HepG2 (cell line): Measurements from ENCODE around the gene KANSL3. TPM values are rescaled to one million over a fixed set of nuclear protein-coding genes. Genes with fewer than 3 reads are reported as not detected.

Experiments used
- AGO1 ChIP-seq: fragments of 200-400 bp; formaldehyde crosslinking; IDR thresholded peaks from 2 replicates; pipeline ENCODE4 v1.6.1; 2017; ENCODE audit warnings: mild to moderate bottlenecking, low read depth, low read length, moderate library complexity; ENCODE audit not compliant: poor library complexity, severe bottlenecking
- ATRX ChIP-seq: sonication (generic); formaldehyde crosslinking; IDR thresholded peaks from 2 replicates; pipeline ENCODE4 v1.4.0; 2020; ENCODE audit warnings: missing genetic modification reagents, borderline replicate concordance
- BRD4 ChIP-seq: sonication (generic); formaldehyde crosslinking; IDR thresholded peaks from 2 replicates; pipeline ENCODE4 v1.4.0; 2020; ENCODE audit warnings: missing genetic modification reagents
- GTF2F1 ChIP-seq: fragments of 150-350 bp; IDR thresholded peaks from 2 replicates; pipeline ENCODE4 v1.6.1; 2014; ENCODE audit warnings: low read length
- HNRNPK ChIP-seq: fragments of 200-400 bp; formaldehyde crosslinking; IDR thresholded peaks from 2 replicates; pipeline ENCODE4 v1.6.1; 2018; ENCODE audit warnings: low read length, low read depth, moderate library complexity, mild to moderate bottlenecking; ENCODE audit not compliant: poor library complexity, severe bottlenecking
- HNRNPL ChIP-seq: fragments of 200-400 bp; formaldehyde crosslinking; IDR thresholded peaks from 2 replicates; pipeline ENCODE4 v1.6.1; 2017; ENCODE audit warnings: mild to moderate bottlenecking, low read depth, low read length
- HNRNPUL1 ChIP-seq: fragments of 200-400 bp; formaldehyde crosslinking; IDR thresholded peaks from 2 replicates; pipeline ENCODE4 v1.6.1; 2017; ENCODE audit warnings: low read depth, mild to moderate bottlenecking, low read length, moderate library complexity
- KAT8 ChIP-seq: IDR thresholded peaks from 2 replicates; pipeline ENCODE4 v1.6.1; 2016; ENCODE audit warnings: missing genetic modification reagents, missing compliant biosample characterization
- MIER2 ChIP-seq: IDR thresholded peaks from 2 replicates; pipeline ENCODE4 v1.6.1; 2016; ENCODE audit warnings: missing biosample characterization, missing genetic modification reagents
- NFATC3 ChIP-seq: sonication (generic); formaldehyde crosslinking; IDR thresholded peaks from 2 replicates; pipeline ENCODE4 v1.5.1; 2020; ENCODE audit warnings: mild to moderate bottlenecking, missing genetic modification reagents
- RBAK ChIP-seq: sonication (generic); formaldehyde crosslinking; IDR thresholded peaks from 2 replicates; pipeline ENCODE4 v1.5.1; 2020; ENCODE audit warnings: mild to moderate bottlenecking, missing genetic modification reagents
- RBFOX2 ChIP-seq: fragments of 200-400 bp; formaldehyde crosslinking; IDR thresholded peaks from 2 replicates; pipeline ENCODE4 v1.6.1; 2017; ENCODE audit warnings: low read depth, mild to moderate bottlenecking, low read length
- RORA ChIP-seq: sonication (generic); formaldehyde crosslinking; IDR thresholded peaks from 2 replicates; pipeline ENCODE4 v1.5.0; 2020; ENCODE audit warnings: mild to moderate bottlenecking, missing genetic modification reagents, moderate library complexity
- THAP11 ChIP-seq: IDR thresholded peaks from 2 replicates; pipeline ENCODE4 v1.6.1; 2016; ENCODE audit warnings: missing biosample characterization, missing genetic modification reagents
- TOE1 ChIP-seq: sonication (generic); formaldehyde crosslinking; IDR thresholded peaks from 2 replicates; pipeline ENCODE4 v1.4.0; 2020; ENCODE audit warnings: mild to moderate bottlenecking, missing genetic modification reagents
- ZBTB1 ChIP-seq: sonication (generic); formaldehyde crosslinking; IDR thresholded peaks from 2 replicates; pipeline ENCODE4 v1.4.0; 2020; ENCODE audit warnings: missing genetic modification reagents, borderline replicate concordance
- ZFX ChIP-seq: sonication (generic); formaldehyde crosslinking; IDR thresholded peaks from 2 replicates; pipeline ENCODE4 v1.4.0; 2020; ENCODE audit warnings: mild to moderate bottlenecking, low read depth, missing genetic modification reagents, moderate library complexity
- ZNF234 ChIP-seq: sonication (generic); formaldehyde crosslinking; conservative IDR thresholded peaks from 2 replicates; pipeline ENCODE4 v1.5.1; 2020; ENCODE audit warnings: mild to moderate bottlenecking, missing genetic modification reagents
- ZNF253 ChIP-seq: sonication (generic); formaldehyde crosslinking; IDR thresholded peaks from 2 replicates; pipeline ENCODE4 v1.8.0; 2022; ENCODE audit warnings: mild to moderate bottlenecking, missing genetic modification reagents, borderline replicate concordance
- ZNF33B ChIP-seq: sonication (generic); formaldehyde crosslinking; IDR thresholded peaks from 2 replicates; pipeline ENCODE4 v1.5.1; 2020; ENCODE audit warnings: mild to moderate bottlenecking, missing genetic modification reagents
- ZNF44 ChIP-seq: sonication (generic); formaldehyde crosslinking; IDR thresholded peaks from 2 replicates; pipeline ENCODE4 v1.5.1; 2020; ENCODE audit warnings: mild to moderate bottlenecking, missing genetic modification reagents
- ZNF570 ChIP-seq: sonication (generic); formaldehyde crosslinking; IDR thresholded peaks from 2 replicates; pipeline ENCODE4 v1.4.0; 2020; ENCODE audit warnings: mild to moderate bottlenecking, missing genetic modification reagents, borderline replicate concordance
- ZNF724P ChIP-seq: sonication (generic); formaldehyde crosslinking; IDR thresholded peaks from 2 replicates; pipeline ENCODE4 v1.8.0; 2022; ENCODE audit warnings: missing genetic modification reagents, borderline replicate concordance
- polyA plus RNA-seq, 8 experiments: library from polyadenylated mRNA; depleted of rRNA in 3 of 8; stranded (reverse) in 7 of 8; unstranded in 1 of 8; fragments of >200 nt; fragmentation: Illumina TruSeq in 4 of 8; extraction: Trizol in 4 of 8; gene quantifications; 2 replicates each; pipeline versions ENCODE4 v1.2.1 to v1.2.3, GENCODE V29; 2011 to 2016; ENCODE audit warnings: low read depth in 4 of 8, missing spikeins in 1 of 8, mixed read lengths in 1 of 8; ENCODE audit not compliant: insufficient read depth in 1 of 8
- total RNA-seq, 5 experiments: library from RNA; depleted of rRNA; stranded (reverse); fragments of >200 nt; fragmentation: Illumina TruSeq; extraction: Trizol; gene quantifications; 2 replicates each; pipeline ENCODE4 v1.2.3, GENCODE V29; 2016; ENCODE audit warnings: low read depth in 1 of 5
- TF ChIP-seq, protein P1 (sequence below): fragments of 450-650 bp; IDR thresholded peaks from 2 replicates; pipeline ENCODE4 v1.6.1; 2017; ENCODE audit warnings: mild to moderate bottlenecking
- TF ChIP-seq, protein P2 (sequence below): IDR thresholded peaks from 2 replicates; pipeline ENCODE4 v1.6.1; 2016; ENCODE audit warnings: low read depth, control low read depth
- TF ChIP-seq, protein P3 (sequence below): sonication (generic); formaldehyde crosslinking; IDR thresholded peaks from 2 replicates; pipeline ENCODE4 v1.9.0; 2021; ENCODE audit warnings: missing genetic modification reagents, borderline replicate concordance

KANSL3 gene
- total and polyA plus RNA-seq, 2 of the 13 experiments (the other 11 are each of a cell fraction or from before 2014, with no cell fraction given) = 20.8 to 37.3 TPM

DNA sequence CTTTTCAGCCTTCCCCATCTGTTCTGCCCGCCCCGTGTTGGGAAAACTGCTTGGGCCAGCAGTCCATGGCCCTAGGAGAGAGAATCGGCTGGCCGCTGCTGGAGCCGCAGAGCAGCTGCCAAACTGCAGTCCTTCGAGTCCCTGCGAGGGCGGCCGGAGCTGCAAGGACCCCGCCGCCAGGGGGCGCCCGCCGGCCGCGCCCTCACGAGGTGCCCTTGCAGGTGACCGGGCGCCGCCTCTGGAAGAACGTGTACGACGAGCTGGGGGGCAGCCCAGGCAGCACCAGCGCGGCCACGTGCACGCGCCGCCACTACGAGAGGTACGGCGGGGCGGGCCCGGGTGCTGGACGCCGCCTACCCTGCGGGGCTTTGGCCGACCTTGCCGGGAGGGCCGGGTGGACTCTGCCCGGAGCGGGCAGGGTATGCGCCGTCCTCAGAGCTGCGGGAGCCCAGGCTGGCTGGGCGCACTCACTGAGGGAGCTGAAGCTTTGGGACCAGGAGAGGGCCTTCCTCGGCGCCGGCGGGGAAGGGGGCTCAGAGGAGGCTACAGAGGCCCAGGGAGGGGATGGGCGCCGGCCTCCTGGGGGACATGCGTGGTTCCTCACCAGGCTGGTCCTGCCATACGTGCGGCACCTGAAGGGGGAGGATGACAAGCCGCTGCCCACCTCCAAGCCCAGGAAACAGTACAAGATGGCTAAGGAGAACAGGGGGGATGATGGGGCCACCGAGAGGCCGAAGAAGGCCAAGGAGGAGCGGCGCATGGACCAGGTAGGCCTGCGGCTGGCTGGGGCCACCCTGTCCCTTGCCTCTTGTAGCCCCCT lies 87.9 kb downstream of the KANSL3 start (continued):
- TF ChIP-seq, protein P1, sequence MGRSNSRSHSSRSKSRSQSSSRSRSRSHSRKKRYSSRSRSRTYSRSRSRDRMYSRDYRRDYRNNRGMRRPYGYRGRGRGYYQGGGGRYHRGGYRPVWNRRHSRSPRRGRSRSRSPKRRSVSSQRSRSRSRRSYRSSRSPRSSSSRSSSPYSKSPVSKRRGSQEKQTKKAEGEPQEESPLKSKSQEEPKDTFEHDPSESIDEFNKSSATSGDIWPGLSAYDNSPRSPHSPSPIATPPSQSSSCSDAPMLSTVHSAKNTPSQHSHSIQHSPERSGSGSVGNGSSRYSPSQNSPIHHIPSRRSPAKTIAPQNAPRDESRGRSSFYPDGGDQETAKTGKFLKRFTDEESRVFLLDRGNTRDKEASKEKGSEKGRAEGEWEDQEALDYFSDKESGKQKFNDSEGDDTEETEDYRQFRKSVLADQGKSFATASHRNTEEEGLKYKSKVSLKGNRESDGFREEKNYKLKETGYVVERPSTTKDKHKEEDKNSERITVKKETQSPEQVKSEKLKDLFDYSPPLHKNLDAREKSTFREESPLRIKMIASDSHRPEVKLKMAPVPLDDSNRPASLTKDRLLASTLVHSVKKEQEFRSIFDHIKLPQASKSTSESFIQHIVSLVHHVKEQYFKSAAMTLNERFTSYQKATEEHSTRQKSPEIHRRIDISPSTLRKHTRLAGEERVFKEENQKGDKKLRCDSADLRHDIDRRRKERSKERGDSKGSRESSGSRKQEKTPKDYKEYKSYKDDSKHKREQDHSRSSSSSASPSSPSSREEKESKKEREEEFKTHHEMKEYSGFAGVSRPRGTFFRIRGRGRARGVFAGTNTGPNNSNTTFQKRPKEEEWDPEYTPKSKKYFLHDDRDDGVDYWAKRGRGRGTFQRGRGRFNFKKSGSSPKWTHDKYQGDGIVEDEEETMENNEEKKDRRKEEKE = no peak
- TF ChIP-seq ZNF234 (CRISPR knock-in tag) = no peak
- TF ChIP-seq AGO1 = no peak
- peak; percentile 76 for TF ChIP-seq HNRNPK
- TF ChIP-seq, protein P2, sequence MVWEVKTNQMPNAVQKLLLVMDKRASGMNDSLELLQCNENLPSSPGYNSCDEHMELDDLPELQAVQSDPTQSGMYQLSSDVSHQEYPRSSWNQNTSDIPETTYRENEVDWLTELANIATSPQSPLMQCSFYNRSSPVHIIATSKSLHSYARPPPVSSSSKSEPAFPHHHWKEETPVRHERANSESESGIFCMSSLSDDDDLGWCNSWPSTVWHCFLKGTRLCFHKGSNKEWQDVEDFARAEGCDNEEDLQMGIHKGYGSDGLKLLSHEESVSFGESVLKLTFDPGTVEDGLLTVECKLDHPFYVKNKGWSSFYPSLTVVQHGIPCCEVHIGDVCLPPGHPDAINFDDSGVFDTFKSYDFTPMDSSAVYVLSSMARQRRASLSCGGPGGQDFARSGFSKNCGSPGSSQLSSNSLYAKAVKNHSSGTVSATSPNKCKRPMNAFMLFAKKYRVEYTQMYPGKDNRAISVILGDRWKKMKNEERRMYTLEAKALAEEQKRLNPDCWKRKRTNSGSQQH (CRISPR knock-in tag) = peak; percentile 78
- TF ChIP-seq NFATC3 (CRISPR knock-in tag) = no peak
- TF ChIP-seq BRD4 = no peak; the same call in 1 of the 2 replicates
- no peak for TF ChIP-seq GTF2F1
- no peak for TF ChIP-seq HNRNPUL1
- TF ChIP-seq TOE1 = no peak
- no peak for TF ChIP-seq ZNF570 (CRISPR knock-in tag)
- peak; percentile 78; the same call in 1 of the 2 replicates for TF ChIP-seq ZBTB1 (CRISPR knock-in tag)
- TF ChIP-seq MIER2 (CRISPR knock-in tag) = peak; percentile 26; the same call in 1 of the 2 replicates
- TF ChIP-seq ZNF44 (CRISPR knock-in tag) = peak; percentile 98
- TF ChIP-seq ATRX (CRISPR knock-in tag) = no peak; the same call in 1 of the 2 replicates
- peak; percentile 88 for TF ChIP-seq RBFOX2
- TF ChIP-seq KAT8 (CRISPR knock-in tag) = peak; percentile 81
- TF ChIP-seq, protein P3, sequence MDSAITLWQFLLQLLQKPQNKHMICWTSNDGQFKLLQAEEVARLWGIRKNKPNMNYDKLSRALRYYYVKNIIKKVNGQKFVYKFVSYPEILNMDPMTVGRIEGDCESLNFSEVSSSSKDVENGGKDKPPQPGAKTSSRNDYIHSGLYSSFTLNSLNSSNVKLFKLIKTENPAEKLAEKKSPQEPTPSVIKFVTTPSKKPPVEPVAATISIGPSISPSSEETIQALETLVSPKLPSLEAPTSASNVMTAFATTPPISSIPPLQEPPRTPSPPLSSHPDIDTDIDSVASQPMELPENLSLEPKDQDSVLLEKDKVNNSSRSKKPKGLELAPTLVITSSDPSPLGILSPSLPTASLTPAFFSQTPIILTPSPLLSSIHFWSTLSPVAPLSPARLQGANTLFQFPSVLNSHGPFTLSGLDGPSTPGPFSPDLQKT (CRISPR knock-in tag) = no peak
- no peak; the same call in 1 of the 2 replicates for TF ChIP-seq ZNF253
- peak; percentile 98 for TF ChIP-seq ZNF33B (CRISPR knock-in tag)
- TF ChIP-seq HNRNPL = peak; percentile 74
- no peak; the same call in 1 of the 2 replicates for TF ChIP-seq ZNF724P (CRISPR knock-in tag)
- TF ChIP-seq ZFX = peak; percentile 90
- no peak for TF ChIP-seq RBAK (CRISPR knock-in tag)
- TF ChIP-seq RORA (CRISPR knock-in tag) = no peak
- peak; percentile 89 for TF ChIP-seq THAP11 (CRISPR knock-in tag)
